GM21390 (cell line): ENCODE measurements around the gene CADPS2.

Source experiments
- ATAC-seq: cut with Tn5 transposase; IDR thresholded peaks from one replicate; pipeline ENCODE4 v1.9.1; 2021; ENCODE audit not compliant: unreplicated experiment

Gene CADPS2

DNA sequence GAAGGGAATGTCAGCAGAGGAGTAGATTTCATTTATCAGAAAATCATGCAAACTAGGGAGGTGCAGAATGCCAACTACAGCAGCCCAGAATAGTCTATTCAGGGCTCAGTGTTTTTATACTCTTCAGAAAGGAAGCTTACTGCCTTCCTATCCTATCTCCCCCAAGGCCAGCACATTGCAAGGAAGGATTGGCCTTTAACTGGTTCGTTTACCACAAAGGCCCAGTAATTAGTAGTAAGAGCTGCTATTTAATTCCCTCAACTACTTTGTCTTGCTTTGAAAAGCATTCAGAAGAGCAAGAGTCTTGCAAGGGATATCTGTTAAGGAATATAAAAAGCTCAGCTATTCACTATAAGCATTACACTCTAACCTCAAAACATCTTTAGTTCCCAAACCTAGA lies 97.1 kb downstream of the CADPS2 start:
- ATAC-seq, result no peak

- no peak for ATAC-seq
Observed at GRCh38 chr7:122770686-122771335, 115.4 kb downstream of the CADPS2 start.

GRCh38 chr7:122768827-122769226 lies 117.4 kb downstream of the CADPS2 start:
- ATAC-seq, result no peak

- no peak for ATAC-seq
Observed at GRCh38 chr7:122767339-122767738, 118.9 kb downstream of the CADPS2 start.

GRCh38 chr7:122766593-122766992 lies 119.7 kb downstream of the CADPS2 start:
- no peak for ATAC-seq

GRCh38 chr7:122764902-122765301 lies 121.4 kb downstream of the CADPS2 start:
- ATAC-seq, result no peak

DNA sequence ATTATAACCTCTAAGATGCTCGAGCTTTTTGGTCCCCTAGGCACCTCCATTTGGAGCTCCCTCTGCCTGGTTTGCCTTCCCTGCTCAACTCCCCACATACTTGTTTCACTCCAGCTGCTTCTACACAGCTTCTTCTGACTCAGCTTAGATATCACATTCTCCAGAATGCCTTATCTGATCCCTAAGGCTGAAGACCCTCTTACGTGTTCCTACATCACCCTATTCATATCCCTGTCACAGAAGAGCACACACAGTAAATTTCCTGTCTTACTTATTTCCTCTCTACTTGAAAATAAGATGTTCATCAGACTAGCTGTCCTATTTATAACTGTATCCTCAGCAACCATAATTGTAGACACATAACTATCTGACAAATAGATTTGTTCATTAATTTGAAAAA lies 122.2 kb downstream of the CADPS2 start:
- ATAC-seq, result no peak

DNA sequence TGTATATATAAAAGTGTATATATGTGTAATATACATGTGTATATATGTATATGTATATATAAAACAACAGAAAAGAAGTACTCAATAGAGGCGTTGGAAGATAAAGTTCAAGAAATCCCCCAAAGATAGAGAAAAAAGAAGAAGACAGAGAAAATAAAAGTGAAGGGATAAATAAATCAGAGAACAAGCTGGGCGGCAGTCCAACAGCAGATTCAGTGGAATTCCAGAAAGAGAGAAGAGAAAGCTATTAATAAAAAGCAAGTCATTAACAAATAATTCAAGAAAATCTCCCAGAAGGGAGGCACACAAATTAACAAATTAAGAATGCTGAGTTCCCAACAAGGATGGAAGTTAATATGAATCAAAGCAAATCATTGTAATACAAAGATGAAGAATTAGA lies 124.2 kb downstream of the CADPS2 start:
- ATAC-seq, result no peak

GRCh38 chr7:122758501-122758900 lies 127.8 kb downstream of the CADPS2 start:
- ATAC-seq, result no peak

- no peak for ATAC-seq
Observed at GRCh38 chr7:122756860-122757259, 129.4 kb downstream of the CADPS2 start.

GRCh38 chr7:122755696-122756095 lies 130.6 kb downstream of the CADPS2 start:
- no peak for ATAC-seq

DNA sequence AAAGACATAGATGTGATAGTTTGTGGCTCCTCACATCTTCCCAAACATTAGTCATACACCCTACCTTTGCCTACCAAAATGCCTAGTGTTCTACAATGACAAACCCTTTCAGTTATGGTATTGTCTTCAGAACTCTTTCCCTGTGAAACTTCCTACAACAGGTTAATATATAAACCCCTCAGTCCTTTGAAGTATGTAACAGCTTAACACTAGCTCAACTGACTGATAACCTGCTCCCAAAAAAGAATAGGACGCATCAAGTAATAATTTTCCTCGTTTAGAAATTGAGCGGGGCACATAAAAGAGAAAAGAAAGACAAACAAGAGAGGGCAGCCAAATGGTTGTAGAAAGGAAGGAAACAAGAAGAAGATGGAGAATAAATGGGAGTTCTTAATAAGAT lies 133.7 kb downstream of the CADPS2 start:
- ATAC-seq, result no peak

GRCh38 chr7:122750389-122750788 lies 135.9 kb downstream of the CADPS2 start:
- ATAC-seq, result no peak

- ATAC-seq, result no peak
Observed at GRCh38 chr7:122748195-122748594, 138.1 kb downstream of the CADPS2 start.

DNA sequence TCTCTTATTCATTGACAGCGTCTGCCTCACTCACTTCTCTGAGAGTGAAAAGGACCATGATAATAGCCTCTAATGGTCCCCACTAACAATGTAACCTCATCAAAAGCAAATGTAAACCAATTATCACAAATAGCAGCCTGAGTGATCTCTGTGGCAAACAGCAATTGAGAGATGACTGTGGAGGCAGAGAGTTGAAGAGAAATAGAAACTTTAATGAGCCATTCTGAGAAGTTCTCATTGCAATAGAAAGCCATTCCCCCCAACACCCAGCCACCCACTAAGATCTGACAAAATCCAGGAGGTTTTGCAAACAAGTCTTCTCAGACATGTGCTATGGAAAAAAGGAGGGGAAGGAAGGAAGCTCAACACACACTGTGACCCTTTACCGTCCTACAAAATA lies 139.3 kb downstream of the CADPS2 start:
- no peak for ATAC-seq

- no peak for ATAC-seq
Observed at GRCh38 chr7:122743211-122743610, 143.0 kb downstream of the CADPS2 start.

DNA sequence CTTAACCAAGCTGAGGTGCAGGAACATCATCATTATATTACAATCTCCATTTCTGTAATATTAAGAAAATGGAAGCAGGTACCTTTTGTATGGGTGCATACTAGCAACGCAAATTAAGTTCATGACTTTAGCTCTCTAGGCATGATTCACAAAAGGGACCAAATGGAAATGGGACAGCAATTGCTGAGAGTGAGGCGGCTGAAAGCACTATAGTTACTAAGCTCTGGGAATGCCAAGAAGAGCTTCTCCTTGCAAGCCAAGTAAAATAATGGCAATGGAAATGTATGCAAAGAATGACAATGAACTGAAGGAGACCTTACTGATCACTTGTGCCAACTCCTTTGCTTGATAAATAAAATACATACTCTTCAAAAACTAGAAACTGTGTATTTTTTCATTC lies 147.3 kb downstream of the CADPS2 start:
- no peak for ATAC-seq

DNA sequence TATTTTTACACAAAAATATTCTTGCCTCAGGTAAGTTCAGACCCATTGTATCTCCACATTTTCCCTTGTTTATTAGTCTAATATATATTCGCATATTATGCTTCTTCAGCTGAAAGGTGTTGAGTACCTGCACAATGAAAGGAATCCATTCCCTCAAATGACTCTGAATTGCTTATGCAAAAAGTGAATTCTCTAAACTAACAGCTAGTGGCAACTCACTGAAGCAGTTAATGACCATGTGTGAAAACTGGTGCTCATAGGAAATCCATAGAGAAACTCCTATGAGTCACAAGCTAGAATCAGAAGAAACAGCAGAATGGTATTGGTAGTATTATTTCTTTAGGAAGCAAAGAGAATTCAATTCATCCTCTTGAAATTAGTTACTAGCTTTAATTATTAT lies 150.1 kb downstream of the CADPS2 start:
- no peak for ATAC-seq

DNA sequence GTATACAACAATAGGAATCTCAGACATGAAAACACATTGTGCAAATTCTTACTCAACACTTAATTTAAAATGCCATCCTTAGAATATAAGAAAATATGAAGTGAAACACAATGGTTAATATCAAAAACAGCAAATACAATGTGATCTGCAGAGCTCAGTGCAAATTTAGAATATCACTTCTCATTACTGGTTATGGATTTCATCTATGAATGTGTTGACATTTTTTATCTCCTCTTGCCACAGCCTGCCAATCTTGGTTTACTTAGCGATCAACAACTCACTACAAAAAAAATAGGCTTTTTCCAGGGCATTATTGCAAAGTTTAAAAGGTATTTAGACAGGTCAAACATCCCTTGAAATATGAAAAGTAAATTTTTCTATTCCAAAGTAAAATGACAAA lies 158.5 kb downstream of the CADPS2 start:
- ATAC-seq, result no peak

DNA sequence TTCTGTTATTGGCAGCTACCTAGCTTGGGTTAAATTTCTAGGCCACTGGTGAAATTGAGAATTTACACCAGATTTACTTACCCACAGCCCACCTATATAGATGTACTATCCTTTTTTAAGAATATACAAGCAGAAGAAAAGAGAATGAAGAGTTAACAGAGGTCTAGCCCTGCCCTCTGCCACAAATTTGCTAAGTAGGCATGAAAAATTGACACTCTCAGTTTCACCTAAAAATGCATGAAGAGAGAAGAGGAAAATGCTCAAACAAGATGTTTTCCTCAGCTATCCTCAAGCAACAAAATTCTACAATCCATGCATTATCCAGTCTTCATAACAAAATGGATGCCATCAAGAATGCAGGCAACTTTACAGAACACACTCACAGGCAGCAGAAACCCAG lies 158.9 kb downstream of the CADPS2 start:
- no peak for ATAC-seq

DNA sequence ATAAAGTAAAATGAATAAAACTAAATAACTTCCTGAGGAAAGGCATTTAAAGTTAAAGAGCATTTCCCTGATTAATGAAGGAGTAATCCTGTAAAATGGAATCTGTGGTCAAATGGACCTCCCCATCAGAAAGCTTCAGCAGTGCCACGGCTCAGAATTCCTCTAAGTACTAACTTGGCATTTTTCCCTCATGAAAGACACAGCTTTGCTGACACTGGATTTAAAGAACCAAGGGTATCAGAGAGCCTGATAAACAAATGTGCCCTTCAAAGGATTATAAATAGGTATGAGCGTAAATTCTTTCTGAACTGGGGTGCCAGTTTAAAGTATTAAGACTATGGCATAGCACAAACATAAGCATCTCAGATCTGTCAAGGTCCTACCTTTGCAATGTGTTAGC lies 159.4 kb downstream of the CADPS2 start:
- no peak for ATAC-seq

- ATAC-seq, result no peak
Observed at GRCh38 chr7:122724366-122724765, 161.9 kb downstream of the CADPS2 start.

DNA sequence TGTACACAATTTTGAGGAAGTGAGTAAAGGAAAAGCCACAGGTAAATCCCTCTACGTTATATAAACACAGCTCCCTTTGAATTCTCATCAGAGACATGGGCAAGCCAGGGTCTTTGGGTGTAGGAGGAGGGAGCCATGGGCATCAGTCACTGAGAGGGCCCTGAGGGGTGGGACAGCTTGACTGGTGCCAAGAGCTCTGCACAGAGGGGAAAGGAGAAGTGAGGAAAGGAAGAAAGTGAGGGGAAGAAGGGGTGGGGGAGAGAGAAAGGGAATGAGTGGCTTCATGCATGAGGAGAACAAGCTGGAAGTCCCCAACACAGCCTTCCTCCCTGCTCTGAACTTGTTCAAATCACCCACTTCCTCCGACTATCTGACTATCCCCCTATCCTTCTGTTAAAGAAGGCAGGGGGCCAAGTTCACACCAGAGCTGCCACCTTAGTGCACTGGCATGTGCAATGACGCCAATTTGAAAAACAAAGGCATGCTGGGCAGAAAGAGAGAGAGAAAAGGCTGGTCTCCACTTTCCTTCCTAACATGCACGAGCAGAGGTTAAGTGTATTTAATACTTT lies 167.2 kb downstream of the CADPS2 start:
- ATAC-seq, result no peak
